ENCODE data around the gene DPEP2NB.

The DPEP2NB gene

GRCh38 chr16:67971111-67971510, 44.6 kb downstream of the DPEP2NB start:
- no peak for DNase-seq (ENCODE audit: low read depth)
- H3K4me3 ChIP-seq (ENCODE audit: low read depth, low read length): no peak overlapping the region
- TF ChIP-seq, protein P1, sequence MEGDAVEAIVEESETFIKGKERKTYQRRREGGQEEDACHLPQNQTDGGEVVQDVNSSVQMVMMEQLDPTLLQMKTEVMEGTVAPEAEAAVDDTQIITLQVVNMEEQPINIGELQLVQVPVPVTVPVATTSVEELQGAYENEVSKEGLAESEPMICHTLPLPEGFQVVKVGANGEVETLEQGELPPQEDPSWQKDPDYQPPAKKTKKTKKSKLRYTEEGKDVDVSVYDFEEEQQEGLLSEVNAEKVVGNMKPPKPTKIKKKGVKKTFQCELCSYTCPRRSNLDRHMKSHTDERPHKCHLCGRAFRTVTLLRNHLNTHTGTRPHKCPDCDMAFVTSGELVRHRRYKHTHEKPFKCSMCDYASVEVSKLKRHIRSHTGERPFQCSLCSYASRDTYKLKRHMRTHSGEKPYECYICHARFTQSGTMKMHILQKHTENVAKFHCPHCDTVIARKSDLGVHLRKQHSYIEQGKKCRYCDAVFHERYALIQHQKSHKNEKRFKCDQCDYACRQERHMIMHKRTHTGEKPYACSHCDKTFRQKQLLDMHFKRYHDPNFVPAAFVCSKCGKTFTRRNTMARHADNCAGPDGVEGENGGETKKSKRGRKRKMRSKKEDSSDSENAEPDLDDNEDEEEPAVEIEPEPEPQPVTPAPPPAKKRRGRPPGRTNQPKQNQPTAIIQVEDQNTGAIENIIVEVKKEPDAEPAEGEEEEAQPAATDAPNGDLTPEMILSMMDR (conservative IDR thresholded peaks at IDR 0.05; ENCODE audit: low read depth, low read length): no peak

DNA sequence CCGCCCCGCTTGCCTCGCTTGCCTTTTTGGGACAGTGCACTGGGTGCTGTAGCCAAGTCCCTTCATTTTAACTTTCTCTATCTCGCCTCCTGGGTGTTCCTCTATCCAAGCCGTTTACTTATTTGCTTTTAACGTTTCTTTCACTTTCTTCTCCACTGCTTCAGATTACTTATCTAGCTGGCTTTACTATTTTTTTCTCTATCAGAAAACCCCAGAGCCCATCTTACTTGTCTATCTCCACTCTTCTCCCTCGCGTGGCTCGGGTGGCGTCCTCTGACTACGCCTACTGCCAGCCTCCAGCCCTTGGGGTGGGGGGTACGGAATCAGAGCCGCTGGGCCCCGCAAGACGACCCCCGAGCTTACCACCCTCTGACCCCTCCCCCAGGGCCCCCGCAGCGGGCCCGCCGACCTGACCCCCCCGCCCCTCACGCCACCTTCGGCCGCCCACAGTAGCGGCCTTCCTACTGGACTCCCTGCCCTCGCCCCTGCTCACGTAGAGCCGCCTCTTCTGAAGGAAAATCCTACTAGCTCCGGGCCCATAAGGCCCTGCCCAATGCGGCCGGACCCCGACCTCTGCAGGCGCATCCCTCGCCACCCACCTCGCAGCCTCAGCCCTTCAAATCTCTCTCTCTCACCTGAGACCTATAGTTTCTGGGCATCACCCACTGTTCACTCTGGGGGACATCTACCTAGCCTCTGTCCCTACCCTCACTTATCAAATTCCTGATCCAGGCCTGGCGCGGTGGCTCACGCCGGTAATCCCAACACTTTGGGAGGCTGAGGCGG, 46.3 kb downstream of the DPEP2NB start:
- H3K4me3 ChIP-seq (ENCODE audit: low read depth, low read length): peak overlapping the region; percentile 84
- peak; percentile 33 for DNase-seq (ENCODE audit: low read depth)
- TF ChIP-seq, protein P1 (conservative IDR thresholded peaks at IDR 0.05; ENCODE audit: low read depth, low read length): no peak

GRCh38 chr16:67968400-67969253, 47.1 kb downstream of the DPEP2NB start, which contains the start of gene SLC12A4:
SLC12A4 (minus strand) TSS chr16:67968637; CDS start chr16:67968553, 84 bp downstream.
- TF ChIP-seq, protein P1 (conservative IDR thresholded peaks at IDR 0.05; ENCODE audit: low read depth, low read length): peak; percentile 13
- DNase-seq (ENCODE audit: low read depth): peak; percentile 69
- H3K4me3 ChIP-seq (ENCODE audit: low read depth, low read length): peak within 1 kb of the TSS; percentile 84

GRCh38 chr16:67967958-67968399, 47.7 kb downstream of the DPEP2NB start:
- peak overlapping the region; percentile 84 for H3K4me3 ChIP-seq (ENCODE audit: low read depth, low read length)
- TF ChIP-seq, protein P1 (conservative IDR thresholded peaks at IDR 0.05; ENCODE audit: low read depth, low read length): no peak
- DNase-seq (ENCODE audit: low read depth): peak; percentile 28

DNA sequence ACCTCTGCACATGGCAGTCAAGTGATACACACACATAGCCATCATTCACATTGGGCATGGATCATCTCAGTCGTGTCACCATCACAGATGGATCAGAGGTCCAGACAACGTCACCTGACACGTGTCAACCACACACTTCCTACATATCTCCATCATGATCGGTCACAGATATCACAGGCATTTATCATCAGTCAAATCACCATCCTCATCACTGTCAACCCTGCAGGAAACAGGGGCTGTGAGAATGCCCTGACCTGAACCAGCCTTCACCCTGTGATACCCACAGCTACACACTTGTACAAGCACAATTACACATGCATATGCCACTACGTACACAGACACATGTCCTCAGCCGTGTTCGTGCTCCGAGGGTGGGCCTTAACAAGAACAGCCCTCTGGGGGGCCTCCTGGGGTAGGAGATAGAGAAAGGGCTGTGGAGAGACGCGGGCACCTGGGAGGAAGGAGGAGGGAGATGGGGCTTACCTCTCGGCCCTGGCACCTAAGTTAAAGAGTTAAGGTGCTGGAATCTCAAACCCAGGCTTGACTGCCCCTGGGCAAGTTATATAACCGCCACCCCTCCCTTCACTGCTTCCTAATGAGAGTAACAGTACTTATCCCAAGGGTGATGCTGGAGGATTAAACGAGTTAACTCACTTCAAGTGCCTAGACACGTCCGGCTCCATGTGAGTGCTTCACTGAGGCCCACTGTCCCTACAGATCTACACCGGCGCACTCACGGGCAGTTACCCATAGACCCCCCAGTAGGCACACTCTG, 48.3 kb downstream of the DPEP2NB start:
- TF ChIP-seq, protein P1 (conservative IDR thresholded peaks at IDR 0.05; ENCODE audit: low read depth, low read length): no peak
- DNase-seq (ENCODE audit: low read depth): peak; percentile 37
- peak overlapping the region; percentile 84 for H3K4me3 ChIP-seq (ENCODE audit: low read depth, low read length)

- TF ChIP-seq, protein P1 (conservative IDR thresholded peaks at IDR 0.05; ENCODE audit: low read depth, low read length): no peak
- DNase-seq (ENCODE audit: low read depth): peak; percentile 37
- H3K4me3 ChIP-seq (ENCODE audit: low read depth, low read length): peak overlapping the region; percentile 84
These were observed 49.0 kb downstream of the DPEP2NB start for GRCh38 chr16:67966549-67967182.

All from choroid plexus epithelial cell (primary cell).